Natural killer cell (primary cell): Measurements from ENCODE around the gene KIAA1671. TPM values are rescaled to one million over a fixed set of nuclear protein-coding genes. Genes with fewer than 3 reads are reported as not detected.

Experiments
- ATAC-seq, 3 donors: fragments of 150-1000 bp in 2 of 3; fragments of 200-7000 bp in 1 of 3; cut with Tn5 transposase; 1 replicate in 1 of 3; 2 replicates in 2 of 3; pipeline ENCODE4 v1.10.0; 2021; ENCODE audit warnings: mild to moderate bottlenecking in 2 of 3, moderate library complexity in 2 of 3
- DNase-seq, 2 donors: peaks; one replicate each; pipeline versions ENCODE4 v3.0.0 to v3.0.0-alpha.2; 2013 to 2021; ENCODE audit warnings: mixed read lengths in 1 of 2
- H3K27ac ChIP-seq: one replicate; pipeline ENCODE4 v1.5.1; 2013; ENCODE audit warnings: mild to moderate bottlenecking, low read length
- H3K27me3 ChIP-seq: one replicate; pipeline ENCODE4 v1.6.1; 2013; ENCODE audit warnings: low read length; ENCODE audit not compliant: control insufficient read depth, insufficient read depth
- H3K36me3 ChIP-seq: one replicate; pipeline ENCODE4 v1.6.1; 2013; ENCODE audit warnings: low read length; ENCODE audit not compliant: control insufficient read depth, insufficient read depth
- H3K4me1 ChIP-seq: one replicate; pipeline ENCODE4 v1.6.1; 2013; ENCODE audit warnings: low read length; ENCODE audit not compliant: control insufficient read depth, insufficient read depth
- H3K4me3 ChIP-seq: one replicate; pipeline ENCODE4 v1.5.1; 2013; ENCODE audit warnings: low read length
- H3K9me3 ChIP-seq: one replicate; pipeline ENCODE4 v1.6.1; 2013; ENCODE audit warnings: low read length; ENCODE audit not compliant: control insufficient read depth, insufficient read depth
- H3K27ac Mint-ChIP-seq, 2 donors: one replicate each; pipeline ENCODE4 v1.8.0; 2022; ENCODE audit warnings: mild to moderate bottlenecking in 2 of 2, mixed read lengths in 2 of 2, moderate library complexity in 1 of 2
- H3K27me3 Mint-ChIP-seq, 2 donors: one replicate each; pipeline ENCODE4 v1.8.0; 2022; ENCODE audit warnings: low read depth in 2 of 2, mixed read lengths in 2 of 2
- H3K36me3 Mint-ChIP-seq: one replicate; pipeline ENCODE4 v1.8.0; 2022; ENCODE audit warnings: mixed read lengths
- H3K4me1 Mint-ChIP-seq, 2 donors: one replicate each; pipeline ENCODE4 v1.8.0; 2022; ENCODE audit warnings: mixed read lengths in 2 of 2
- H3K4me3 Mint-ChIP-seq: one replicate; pipeline ENCODE4 v1.8.0; 2022; ENCODE audit warnings: mild to moderate bottlenecking, moderate library complexity, mixed read lengths
- H3K9me3 Mint-ChIP-seq, 2 donors: one replicate each; pipeline ENCODE4 v1.8.0; 2022; ENCODE audit warnings: mixed read lengths in 2 of 2
- WGBS: methylation state at CpG from one replicate; pipeline ENCODE4 v1.1.7; 2013; ENCODE audit warnings: missing lambda C conversion rate; ENCODE audit not compliant: insufficient coverage; 5-methylcytosine and 5-hydroxymethylcytosine counted together
- intact Hi-C: fragments of 100-400 bp; cut with micrococcal nuclease; formaldehyde crosslinking; loops from one replicate; pipeline ENCODE4 v1.14.2; 2022
- total RNA-seq, 4 donors: library from RNA; stranded (reverse); fragments of 120-200 nt in 1 of 4; gene quantifications; one replicate each; pipeline versions ENCODE4 v1.2.3 to v1.2.4, GENCODE V29; 2013 to 2022
- TF ChIP-seq, protein P1 (sequence below): fragments of 200-600 bp; IDR thresholded peaks from one replicate; pipeline ENCODE4 v1.8.0; 2022; ENCODE audit warnings: antibody characterized with exemption

The KIAA1671 gene
- total RNA-seq, 3 donors from 2014 or later (not counting 1 experiment from before 2014, with no cell fraction given) = 3.6 to 24.0 (median 7.3) TPM

DNA sequence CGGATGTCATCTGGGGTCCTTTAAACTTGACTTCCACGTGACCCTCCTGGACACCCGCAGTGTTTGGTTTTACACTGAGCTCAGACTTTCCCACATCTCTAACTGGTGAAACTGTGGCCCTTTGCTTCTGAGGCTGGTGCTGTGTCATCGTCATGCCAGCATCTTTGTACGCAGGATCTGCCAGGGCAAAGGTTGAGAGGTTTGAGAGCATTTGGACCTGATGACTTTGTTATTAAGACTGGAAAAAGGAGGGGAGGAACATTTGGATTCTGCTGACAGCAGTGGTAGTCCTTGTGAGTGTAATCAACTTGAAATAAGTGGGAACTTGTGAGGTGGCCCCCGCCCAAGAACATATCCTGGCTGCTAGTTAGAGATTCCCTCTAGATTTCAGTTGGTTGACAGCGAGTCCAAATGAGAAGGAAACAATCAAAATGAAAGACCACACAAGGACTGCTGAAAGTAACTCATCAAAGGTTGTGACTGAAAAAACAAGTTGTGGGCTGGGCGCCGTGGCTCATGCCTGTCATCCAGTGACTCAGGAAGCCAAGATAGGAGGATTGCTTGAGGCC is 102.5 kb downstream of the KIAA1671 start:
- Mint-ChIP-seq H3K27me3 (no peaks in the 10 kb centered on the region), H3K4me3 (peak overlapping the region; percentile 58), H3K27ac (peak overlapping the region; percentile 78 to 86), H3K36me3 (no peaks in the 10 kb centered on the region), H3K9me3 (peaks cover 2 to 3% of the 10 kb centered on the region in 2 donors), H3K4me1 (peaks cover 21 to 24% of the 10 kb centered on the region in 2 donors)
- Histone ChIP-seq H3K27ac (peak overlapping the region; percentile 71), H3K4me1 (peaks cover 27% of the 10 kb centered on the region), H3K36me3 (no peaks in the 10 kb centered on the region), H3K27me3 (no peaks in the 10 kb centered on the region), H3K9me3 (peaks cover 6% of the 10 kb centered on the region), H3K4me3 (no peak overlapping the region)
- intact Hi-C loops = loop anchor here (1.0 kb wide), 1 partner anchor 13 kb away; no protein-coding TSS in a partner anchor
- TF ChIP-seq, protein P1, sequence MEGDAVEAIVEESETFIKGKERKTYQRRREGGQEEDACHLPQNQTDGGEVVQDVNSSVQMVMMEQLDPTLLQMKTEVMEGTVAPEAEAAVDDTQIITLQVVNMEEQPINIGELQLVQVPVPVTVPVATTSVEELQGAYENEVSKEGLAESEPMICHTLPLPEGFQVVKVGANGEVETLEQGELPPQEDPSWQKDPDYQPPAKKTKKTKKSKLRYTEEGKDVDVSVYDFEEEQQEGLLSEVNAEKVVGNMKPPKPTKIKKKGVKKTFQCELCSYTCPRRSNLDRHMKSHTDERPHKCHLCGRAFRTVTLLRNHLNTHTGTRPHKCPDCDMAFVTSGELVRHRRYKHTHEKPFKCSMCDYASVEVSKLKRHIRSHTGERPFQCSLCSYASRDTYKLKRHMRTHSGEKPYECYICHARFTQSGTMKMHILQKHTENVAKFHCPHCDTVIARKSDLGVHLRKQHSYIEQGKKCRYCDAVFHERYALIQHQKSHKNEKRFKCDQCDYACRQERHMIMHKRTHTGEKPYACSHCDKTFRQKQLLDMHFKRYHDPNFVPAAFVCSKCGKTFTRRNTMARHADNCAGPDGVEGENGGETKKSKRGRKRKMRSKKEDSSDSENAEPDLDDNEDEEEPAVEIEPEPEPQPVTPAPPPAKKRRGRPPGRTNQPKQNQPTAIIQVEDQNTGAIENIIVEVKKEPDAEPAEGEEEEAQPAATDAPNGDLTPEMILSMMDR = no peak
- ATAC-seq (peak; percentile 87 to 95 (median 93)), DNase-seq (peak; percentile 67 to 68)
- 46% methylated on average over 9 of the region's 9 CpGs for WGBS

DNA sequence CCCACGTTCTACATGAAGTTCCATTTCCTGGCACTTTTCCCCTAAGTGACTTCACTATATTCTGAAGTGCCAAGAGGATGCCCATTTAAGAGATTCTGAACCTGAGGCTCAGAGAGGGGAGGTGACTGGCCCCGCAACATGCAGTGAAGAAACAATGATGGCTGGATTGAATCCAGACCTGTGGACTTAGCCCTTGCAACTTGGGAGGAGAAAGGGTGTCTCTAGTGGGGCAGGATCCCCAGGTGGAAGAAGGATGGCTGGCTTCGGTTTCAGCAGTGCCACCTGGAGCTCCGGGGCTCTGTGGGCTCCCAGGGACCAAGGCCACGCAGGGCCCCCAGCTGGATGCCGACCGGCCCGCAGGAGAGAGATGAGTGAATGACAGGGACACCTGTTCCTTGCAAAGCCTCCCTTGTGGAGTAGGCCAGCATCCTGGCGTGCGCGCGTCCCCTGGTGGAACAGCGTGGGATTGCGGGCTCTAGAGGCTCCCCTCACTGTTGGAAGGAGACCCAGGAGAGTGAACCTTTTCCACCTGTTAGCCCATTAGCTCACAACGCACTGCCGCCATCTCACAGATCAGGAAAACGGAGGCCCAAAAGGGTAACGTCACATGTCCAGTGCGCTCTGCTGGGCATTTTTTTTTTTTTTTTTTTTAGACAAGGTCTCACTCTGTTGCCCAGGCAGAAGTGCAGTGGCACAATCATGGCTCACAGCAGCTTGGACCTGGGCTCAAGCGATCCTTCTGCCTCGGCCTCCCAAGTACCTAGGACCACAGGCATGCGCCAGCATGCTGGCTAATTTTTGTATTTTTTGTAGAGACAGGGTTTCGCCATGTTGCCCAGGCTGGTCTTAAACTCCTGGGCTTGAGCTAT is 104.7 kb downstream of the KIAA1671 start:
- intact Hi-C loops = no loop called here
- ATAC-seq = peak in 2 of 3 donors; percentile 51 to 54
- H3K27ac ChIP-seq = no peak overlapping the region
- no peak overlapping the region for H3K4me3 ChIP-seq
- H3K9me3 ChIP-seq = no peaks in the 10 kb centered on the region
- DNase-seq = peak; percentile 77 to 83
- Mint-ChIP-seq H3K9me3 (no peaks in the 10 kb centered on the region), H3K4me1 (peaks cover 36 to 41% of the 10 kb centered on the region in 2 donors), H3K36me3 (no peaks in the 10 kb centered on the region), H3K27me3 (peaks cover 0 to 3% of the 10 kb centered on the region in 2 donors), H3K27ac (peak overlapping the region in 1 of 2 donors; percentile 52), H3K4me3 (no peak overlapping the region)
- no peaks in the 10 kb centered on the region for H3K36me3 ChIP-seq
- WGBS = 38% methylated on average over 23 of the region's 23 CpGs
- no peaks in the 10 kb centered on the region for H3K27me3 ChIP-seq
- peaks cover 47% of the 10 kb centered on the region for H3K4me1 ChIP-seq
- TF ChIP-seq, protein P1 = peak; percentile 75

DNA sequence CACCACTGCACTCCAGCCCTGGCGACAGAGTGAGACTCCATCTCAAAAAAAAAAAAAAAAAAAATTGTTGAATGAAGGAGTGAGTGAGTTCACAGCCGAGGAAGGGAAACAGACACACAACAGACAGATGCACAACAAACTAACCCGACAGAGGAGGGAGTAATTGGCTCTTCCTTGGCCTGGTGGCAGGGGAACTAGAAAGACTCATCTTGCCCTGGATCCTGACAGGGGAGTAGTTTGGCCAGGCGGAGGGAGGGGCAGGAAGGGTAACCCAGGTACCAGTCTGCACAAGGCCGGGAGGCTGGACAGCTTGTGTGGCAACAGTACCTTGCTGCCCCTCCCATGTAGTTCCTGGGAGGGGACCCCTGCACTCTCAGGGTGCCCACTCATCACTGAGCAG is 106.9 kb downstream of the KIAA1671 start:
- Histone ChIP-seq H3K27ac (no peak overlapping the region), H3K27me3 (no peaks in the 10 kb centered on the region), H3K4me3 (no peak overlapping the region), H3K36me3 (no peaks in the 10 kb centered on the region), H3K9me3 (no peaks in the 10 kb centered on the region), H3K4me1 (peaks cover 58% of the 10 kb centered on the region)
- 87% methylated on average over 4 of the region's 5 CpGs for WGBS
- no peak overlapping the region for H3K27ac Mint-ChIP-seq
- TF ChIP-seq, protein P1 = no peak
- DNase-seq = no peak
- intact Hi-C loops = no loop called here
- ATAC-seq = no peak
- H3K27me3 Mint-ChIP-seq = peaks cover 0 to 3% of the 10 kb centered on the region in 2 donors
- no peaks in the 10 kb centered on the region for H3K9me3 Mint-ChIP-seq
- peaks cover 47 to 48% of the 10 kb centered on the region in 2 donors for H3K4me1 Mint-ChIP-seq
- peak overlapping the region; percentile 13 for H3K4me3 Mint-ChIP-seq
- no peaks in the 10 kb centered on the region for H3K36me3 Mint-ChIP-seq
